ENCODE results near the gene GRPEL1.

GRPEL1 gene

DNA sequence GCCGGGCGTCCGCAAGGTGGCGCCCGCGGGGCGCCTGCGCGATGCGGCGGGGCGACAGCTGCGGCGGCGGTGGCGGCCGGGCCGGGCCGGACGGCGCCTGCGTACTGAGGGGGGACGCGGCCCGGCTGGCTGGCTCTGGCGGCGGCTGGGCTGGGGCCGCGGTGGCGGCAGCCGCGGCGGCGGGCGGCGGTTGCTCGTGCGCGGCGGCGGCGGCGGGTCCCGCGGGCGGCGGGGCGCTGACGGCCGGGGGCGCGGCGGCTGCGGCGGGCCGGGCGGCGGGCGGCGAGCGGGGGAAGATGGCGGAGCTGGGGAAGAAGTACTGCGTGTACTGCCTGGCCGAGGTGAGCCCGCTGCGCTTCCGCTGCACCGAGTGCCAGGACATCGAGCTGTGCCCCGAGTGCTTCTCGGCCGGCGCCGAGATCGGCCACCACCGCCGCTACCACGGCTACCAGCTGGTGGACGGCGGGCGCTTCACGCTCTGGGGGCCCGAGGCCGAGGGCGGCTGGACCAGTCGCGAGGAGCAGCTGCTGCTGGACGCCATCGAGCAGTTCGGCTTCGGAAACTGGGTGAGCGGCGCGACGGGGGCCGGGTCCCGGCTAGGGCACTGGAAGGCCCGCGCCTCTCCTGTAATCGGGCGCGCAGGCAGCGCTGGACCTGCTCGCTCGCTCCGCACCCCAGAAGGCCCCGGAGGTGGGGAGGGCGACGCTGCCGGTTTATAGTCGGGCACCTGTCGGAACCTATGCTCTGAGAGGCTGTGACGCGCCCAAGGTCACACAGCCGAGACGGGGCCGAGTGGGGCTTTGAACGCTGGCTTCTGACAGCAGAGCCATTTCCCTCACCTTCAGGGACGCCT, 24.4 kb downstream of the GRPEL1 start, which contains the start of gene TADA2B:
TADA2B (plus strand) TSS at position 89 of the 853 bp plus-strand sequence; CDS start at position 297, 208 bp downstream.
- DNase-seq: peak in 1 of 2 experiments; percentile 50

DNA sequence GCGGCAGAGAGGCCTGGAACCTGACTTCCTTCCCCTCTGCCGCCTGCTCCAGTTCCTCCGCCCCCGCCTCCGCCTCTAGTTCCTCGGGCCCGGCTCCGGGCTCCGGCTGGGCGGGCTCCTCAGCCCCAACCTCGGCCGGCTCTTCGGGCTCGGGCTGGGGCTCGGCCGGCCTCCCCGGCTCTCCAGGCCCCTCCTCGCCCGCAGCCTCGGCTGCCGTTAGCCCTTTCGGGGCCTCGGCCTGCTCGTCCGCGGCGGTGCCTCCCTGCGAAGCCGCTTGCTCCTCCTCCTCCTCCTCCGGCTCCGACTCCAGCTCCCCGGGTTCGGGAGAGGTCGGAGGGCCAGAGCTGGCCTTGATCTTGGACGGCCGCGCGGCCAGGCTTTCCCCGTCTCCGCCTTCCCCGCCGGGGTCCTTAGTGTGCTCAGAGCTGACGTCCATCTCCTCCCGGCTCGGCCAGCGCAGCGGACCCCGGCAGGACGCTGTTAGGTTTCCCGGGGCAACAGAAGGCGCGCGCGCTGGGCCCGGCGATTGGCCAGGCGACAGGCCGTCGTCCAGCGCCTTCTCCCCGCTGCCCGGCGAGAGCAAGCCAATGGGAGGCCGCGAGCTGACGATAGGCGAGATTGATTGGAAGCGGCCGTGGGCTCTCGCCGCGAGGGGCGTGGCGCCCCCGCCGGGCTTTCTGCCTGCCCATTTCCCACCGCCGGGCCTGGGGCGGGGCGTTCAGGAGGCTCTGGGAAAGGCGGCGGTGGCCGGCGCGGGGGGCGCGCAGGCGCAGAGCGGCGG, 25.2 kb downstream of the GRPEL1 start:
- peak; percentile 95 to 97 for DNase-seq

DNA sequence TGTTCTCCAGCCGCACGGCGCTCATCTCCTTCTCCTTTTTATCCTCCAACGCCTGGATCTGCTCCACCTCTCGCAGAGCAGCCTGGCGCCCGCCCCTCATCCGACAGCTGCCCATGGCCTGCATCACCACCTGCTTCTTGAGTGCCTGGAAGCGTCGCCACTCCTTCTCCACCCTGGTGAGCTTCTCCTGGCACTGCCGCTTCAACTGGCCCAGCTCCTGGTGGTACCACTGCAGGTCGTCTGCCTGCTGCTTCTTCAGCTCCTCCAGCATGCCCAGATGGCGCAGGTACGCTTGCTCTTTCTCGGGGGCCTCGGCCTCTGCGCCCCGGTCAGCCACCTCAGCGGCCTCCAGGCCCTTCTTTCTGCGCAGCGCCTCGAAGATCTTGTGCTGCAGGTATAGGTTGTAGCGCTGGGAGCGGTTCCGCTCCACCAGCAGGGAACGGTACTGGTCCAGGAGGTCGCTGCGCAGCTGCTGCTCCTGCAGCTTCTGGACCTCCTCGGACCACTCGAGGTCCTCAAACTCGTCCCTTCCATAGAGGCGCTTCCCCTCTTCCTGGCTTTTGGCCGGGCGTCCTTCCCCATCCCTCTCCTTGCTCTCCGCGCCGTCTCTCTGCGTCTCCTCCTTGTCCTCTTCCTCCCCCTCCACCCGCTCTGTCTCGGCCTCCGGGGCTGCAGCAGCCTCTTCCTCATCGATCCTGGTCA, 25.9 kb downstream of the GRPEL1 start:
- DNase-seq: peak; percentile 23 to 51

DNA sequence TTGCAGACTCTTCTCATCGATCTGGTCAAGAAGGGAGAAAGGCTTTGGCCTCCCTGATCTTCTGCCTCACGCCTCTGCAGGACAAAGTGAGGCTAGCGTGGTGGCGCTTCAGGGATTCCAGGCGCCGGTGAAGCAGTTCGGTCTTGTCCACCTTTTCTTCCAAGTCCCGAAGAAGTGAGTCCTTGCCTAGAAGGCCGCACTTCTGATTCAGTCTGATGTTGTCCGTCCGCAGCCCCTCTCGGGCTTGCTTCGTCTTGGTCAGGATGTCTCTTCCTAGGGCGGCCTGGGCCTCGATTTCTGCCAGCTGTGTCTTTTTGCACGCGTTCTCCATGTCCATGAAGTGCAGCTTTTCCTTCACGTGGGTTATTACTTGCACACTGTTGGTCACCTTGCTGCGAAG, 26.6 kb downstream of the GRPEL1 start:
- no peak for DNase-seq

DNA sequence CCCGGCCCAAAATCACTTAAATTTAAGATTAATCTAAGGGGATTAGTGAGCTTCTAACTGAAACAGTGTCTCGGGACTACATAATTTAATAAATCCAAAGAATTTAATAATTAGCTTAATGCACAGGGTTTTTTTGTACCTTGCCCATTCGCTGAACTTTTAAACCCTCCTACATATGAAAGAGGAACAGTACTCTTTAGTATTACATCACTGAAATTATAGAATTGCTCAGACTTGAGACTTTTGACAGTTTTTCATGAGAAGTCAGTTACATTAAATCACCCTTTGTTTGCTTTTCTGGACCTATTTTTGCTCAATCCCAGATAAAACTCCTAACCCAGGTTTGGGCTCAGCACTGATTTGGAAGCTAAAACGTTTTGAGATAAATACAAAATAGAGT, 27.1 kb downstream of the GRPEL1 start:
- no peak for DNase-seq

DNA sequence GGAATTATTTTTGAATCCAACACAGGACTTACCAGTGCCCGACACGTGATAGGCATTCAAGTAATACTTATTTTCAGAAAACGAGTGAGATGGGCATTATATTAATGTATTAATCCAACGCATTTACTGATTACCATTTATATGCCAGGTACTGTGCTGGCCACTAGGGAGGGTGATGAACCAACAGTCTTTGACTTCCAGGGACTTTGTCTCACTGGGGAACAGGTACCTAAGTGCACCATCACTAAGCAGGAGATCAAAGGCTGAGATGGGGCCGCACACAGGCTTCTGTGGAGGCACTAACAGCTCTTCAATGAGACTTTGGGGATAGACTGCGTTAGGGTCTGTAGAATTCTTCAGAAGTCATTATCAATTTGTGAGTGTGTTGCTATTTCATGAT, 30.4 kb downstream of the GRPEL1 start:
- DNase-seq: no peak

DNA sequence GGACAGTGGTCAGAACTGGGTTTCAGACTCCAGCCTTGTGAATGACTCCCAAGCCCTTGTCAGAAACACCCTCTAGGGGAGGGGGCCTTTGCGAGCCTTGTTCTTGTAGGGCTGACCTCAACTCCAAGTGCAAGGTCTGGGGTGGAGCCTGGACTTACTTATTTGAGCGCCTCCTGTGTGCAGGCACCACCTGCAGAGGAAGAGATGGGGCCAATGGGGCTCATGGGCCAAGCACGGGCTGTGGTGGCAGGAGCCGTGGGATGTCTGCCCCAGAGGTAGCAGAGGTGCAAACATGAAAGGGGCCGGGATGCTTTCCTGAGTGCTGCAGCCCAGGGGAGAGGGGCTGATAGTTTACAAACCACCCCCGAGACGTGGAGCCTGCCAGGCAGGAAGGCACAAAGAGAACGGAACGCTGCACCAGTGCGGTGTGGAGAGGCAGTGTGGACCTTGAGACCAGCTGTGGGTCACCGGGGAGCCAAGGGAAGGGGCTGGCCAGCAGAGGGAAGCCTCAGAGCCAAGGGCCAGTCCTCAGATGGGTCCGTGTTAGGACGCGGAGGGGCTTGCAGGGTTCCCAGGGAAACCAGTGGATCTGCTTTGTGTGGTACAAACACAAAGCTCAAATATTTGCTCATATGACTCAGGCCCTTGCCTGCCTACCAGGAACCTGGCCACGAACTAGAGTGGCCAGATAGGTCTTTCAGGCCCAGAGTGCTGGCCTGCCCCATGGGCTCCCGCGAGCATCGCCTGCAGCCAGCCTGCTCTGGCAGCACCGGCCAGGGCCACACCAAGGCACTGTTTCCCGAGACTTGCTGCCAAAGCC, 33.4 kb downstream of the GRPEL1 start:
- DNase-seq: no peak

DNA sequence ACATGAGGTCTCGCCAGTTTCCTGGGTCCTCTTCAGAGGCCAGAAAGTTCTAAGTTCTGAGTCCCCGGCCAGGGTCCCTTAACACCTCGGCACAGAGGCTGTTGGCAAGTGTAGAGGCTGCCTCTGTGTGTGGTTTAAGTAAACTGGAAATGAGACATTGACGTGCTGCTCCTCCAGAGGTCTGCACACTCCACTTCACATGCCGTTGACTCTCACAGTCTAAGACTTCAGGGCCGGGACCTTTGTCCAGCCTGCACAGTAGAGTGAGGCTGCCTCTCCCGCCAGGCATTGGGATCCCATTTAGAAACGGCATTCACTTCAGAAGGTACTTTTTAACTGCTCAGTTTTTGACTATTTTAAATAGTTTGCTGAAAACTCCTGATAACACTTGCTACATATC, 35.3 kb downstream of the GRPEL1 start:
- DNase-seq: no peak

DNA sequence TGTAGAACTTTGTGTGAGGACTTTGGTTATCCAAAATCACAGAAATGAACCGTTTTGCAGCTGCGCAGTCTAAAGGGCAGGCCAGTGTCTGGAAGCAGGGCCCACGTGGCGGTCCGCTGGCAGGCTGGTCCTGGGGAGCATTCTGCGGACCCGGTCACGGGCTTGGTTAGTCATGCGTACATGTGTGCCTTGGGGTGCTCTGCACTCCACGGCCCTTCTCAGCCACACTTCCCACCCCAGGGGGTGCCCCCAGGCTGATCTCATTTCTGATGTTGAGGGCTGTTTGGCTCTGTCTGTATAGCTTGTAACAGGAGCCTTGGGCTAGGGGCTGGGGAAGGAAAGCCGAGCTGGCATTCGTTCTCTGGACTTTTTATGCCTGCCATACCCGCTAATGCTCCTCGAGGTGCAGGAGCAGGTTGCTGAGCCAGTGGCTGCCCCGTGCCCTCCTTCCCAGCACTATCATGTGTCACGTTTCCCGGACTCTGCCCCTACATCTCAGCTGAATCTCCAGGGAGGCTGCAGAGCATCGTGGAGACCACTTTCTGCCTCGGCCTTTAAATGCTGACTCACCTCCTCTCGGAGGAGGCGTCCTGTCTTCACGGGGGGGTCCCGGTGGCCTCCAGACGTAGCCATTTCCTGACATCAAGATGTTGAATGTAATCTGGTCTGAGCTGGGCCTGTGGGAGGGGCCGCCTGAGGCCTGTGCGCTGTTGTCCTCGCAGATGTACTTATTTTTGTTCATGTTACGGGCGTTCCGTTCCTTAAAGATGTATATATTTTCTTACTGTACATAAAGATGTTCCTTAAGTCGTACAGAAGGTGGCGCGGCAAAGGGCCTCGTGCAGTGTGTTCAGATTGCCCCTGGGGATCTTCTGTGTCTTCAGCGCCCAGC, 36.1 kb downstream of the GRPEL1 start:
- DNase-seq: no peak

DNA sequence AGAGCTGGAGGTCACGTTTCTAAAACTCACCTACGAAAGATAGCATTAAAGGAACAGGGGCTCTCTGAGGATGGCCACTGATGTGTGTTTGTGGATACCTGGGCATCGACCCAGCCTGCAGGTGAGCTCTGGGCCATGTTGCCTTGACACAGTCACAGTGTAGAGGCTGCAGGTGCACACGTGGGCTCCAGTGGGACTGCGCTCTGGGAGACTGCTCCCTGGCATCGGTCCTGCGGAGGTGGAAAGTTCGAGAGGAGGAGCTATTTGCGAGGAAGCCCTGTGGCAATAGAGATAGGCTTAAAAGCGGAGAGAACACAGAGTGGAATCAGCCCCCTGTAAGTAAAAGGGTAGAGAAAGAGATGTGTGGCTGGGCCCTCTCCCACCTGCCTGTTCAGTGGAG, 37.0 kb downstream of the GRPEL1 start:
- DNase-seq: no peak

DNA sequence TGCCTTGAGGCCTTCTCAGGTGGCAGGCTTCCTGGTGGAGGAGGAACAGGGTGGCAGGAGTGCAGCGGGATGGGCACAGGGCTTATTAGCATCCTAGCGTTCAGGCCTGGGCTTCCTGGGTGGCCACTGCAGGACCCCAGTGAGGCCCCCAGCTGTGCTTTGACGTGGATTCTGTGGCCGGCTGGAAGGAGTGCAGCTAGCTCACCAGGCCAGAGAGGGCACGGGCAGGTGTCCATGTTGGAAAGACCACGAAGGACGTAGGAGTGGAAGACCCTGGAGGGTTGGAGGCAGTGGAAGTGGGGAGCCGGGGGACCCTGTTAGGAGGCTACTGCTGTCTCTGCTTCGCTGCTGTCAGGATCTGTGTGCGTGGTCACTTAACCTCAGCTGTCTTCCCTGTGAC, 37.9 kb downstream of the GRPEL1 start:
- no peak for DNase-seq

DNA sequence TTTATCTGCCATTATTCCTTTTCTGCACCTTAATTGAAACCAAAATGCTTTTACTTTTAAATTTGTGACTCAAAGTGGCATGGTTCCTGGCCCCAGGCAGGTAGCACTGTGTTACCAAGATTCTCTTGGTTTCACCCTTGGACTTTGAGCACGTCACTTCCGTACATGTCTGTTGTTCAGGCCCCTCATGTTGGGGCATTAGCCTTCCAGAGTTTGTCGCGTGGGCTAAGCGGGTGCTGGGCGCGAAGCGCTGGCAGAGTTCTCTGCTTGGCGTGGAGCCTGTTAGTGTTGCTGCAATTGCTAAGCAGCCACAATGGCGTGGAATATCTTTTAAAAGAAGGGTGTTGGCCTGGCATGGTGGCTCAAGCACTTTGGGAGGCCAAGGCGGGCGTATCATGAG, 38.7 kb downstream of the GRPEL1 start:
- no peak for DNase-seq

DNA sequence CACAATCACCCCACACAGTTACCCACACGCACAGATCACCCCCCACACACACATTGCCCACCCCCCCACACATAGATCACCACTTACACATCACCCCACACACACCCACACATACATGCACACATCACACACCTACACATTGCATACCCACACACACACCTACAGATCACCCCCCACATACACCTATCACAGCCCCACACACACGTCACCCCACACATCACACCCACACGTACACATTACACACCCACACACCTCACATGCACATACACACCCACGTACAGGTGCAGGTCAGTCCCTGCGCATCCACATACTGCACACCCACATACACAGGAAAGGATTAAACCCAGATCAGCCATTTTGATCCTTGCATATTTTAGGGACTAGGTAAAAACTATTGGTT, 40.0 kb downstream of the GRPEL1 start:
- DNase-seq: no peak

DNA sequence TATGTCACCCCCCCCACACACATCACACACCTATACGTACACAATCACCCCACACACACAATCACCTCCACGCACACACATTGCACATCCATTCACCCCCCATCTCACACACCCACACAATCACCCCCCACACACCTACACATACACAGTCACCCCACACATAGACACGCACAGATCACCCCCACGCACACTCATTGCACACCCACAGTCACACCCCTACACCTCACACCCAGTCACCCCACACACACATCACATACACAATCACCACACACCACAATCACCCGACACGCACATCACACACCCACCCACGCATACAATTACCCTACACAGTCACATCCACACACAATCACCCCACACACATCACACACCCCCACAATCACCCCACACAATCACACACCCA, 40.6 kb downstream of the GRPEL1 start:
- no peak for DNase-seq

DNA sequence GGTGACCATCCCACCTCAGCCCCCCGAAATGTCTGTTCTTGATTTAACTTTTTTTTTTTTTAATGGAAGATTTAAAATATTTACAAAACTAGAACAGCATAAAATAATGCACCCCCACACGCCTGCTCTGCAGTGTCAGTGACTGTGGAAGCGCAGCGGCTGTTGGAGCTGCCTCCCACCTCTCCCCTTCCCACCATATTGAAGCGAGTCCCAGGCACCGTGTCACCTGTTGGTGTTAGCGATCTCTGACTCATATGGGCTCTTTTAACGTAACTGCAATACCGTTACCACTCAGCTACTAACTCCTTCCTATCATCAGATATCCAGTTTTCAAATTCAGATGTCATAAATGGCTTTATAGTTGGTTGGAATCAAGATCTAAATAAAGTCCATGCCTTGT, 41.8 kb downstream of the GRPEL1 start:
- DNase-seq: no peak

DNA sequence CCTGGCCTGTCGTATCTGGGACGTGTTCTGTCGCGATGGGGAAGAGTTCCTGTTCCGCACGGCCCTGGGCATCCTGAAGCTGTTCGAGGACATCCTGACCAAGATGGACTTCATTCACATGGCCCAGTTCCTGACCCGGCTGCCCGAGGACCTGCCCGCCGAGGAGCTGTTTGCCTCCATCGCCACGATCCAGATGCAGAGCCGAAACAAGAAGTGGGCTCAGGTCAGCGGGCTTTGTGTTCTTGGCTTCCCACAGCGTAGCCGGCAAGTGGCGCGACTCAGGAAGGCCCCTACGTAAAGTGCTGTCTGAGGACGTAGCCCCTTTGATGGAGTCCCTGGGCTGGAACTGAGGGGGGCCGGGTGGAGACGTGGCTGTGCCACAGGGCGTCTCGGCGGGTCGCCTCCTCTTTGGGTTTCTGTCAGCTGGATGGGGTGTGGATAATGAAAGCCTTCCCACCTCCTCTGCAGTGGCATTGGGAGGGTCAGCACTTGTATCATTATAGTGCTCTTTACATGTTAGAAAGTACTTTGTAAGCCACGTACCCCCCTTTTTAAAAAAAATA, 42.7 kb downstream of the GRPEL1 start:
- no peak for DNase-seq

DNA sequence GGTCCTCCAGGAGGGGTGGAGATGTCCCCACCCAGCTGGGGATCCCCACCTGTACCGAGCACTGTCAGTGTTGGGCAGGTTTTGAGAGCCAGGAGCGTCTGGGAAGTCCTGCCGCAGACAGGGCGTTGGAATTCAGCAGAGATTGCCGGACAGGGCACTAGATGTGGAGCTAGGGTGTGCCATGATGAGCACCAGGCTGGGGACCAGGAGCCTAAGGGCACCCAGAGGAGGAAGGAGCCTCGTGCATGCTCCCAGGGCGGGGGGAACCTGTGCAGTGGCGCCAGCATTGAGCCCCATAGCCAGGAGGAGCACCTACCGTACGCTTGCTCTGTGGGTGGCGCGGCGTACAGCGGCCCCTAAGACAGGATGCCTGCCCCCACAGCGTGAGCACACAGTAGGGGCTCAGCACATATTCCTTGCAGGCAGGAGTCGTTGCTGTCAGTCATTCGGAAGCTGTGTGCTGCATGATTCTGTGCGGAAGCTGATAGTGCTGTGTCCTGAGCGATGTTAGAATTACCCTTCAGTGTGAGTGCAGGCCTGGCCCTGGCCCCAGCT, 43.5 kb downstream of the GRPEL1 start:
- DNase-seq: no peak

DNA sequence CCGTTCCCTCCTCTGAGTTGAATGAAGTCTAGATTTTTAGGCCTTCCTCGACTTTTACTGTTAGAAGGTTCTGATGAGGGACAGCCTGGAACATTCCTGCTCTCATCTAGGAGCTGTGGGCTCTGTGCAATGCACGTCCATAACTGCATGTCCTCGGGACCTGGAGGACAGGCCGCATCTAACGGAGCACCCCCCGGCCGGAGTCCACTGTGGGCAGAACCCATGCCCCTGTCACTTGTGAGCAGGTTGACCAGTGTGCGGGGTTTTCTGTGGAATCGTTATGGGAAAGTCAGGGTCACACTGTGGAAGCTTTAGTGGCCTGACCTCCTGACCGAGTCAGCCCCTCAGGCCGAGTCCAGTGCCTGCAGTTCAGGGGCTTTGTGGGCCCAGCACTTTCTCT, 44.0 kb downstream of the GRPEL1 start:
- no peak for DNase-seq

DNA sequence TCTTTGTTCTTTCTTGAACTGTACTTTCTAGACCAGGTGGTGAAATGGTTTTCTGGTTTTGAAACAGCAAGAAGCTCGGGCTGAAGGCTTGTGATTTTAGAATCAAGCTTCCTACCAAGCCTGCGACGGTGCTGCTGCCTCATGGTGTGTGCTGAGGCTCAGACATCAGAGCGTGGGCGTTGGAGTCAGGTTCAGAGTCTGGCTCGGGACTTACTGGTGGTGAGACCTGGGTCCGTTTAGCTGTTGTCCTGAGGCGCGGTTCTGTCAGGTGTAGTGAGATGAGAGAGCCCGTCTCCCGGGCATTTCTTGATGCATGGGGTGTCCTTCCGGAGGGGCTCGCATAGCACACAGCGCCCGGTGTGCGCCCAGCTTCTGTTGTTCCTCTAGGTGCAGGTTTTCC, 44.4 kb downstream of the GRPEL1 start:
- DNase-seq: no peak

DNA sequence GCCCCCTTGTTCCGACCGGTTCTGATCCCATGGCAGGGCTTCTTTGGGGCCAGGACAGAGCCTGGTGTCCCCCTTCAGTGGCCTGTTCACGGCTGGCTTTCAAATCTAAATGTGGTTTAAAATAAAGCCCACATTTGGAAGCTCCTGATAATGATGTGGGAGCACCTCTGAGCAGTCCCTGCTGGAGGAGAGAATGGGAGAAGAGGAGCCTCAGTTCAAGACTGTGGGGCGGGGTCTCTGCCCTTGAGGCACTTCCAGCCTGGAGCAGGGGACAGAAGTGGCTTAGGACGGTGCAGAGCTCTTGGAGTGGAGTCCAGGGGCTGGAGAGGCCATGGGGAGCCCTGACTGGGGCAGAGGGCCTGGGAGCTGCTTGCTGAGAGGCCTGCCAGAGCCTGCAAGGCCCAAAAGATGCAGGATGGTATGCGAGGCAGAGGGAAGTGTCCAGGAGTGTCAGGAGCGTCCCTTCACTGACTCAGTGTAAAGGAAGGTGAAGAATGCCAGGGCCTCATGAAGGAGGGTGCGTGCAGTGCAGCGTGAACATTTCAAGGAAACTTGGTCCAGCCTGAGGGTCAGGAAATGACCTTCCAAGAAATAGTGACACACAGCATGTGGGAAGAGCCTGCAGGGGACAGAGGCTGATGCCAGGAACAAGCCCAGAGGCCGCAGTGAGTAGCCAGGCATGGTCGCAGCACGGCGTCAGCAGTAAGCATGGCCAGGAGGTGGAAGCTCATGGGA, 45.8 kb downstream of the GRPEL1 start:
- DNase-seq: no peak
